Activated naive CD8-positive, alpha-beta T cell (primary cell): ENCODE results near the gene EFCAB3.
"Not testable (repeated sequence)": the region's sequence is repeated elsewhere in the genome, so short reads cannot be mapped to it uniquely, and the experiment has no call there.

Source experiments
- H3K27ac Mint-ChIP-seq: one replicate; pipeline ENCODE4 v1.8.0; 2021; ENCODE audit warnings: mixed read lengths
- H3K27me3 Mint-ChIP-seq: one replicate; pipeline ENCODE4 v1.8.0; 2021; ENCODE audit warnings: mixed read lengths
- H3K36me3 Mint-ChIP-seq: one replicate; pipeline ENCODE4 v1.8.0; 2021; ENCODE audit warnings: mixed read lengths
- H3K4me1 Mint-ChIP-seq: one replicate; pipeline ENCODE4 v1.8.0; 2021; ENCODE audit warnings: low read depth, mixed read lengths
- H3K4me3 Mint-ChIP-seq: one replicate; pipeline ENCODE4 v1.8.0; 2021; ENCODE audit warnings: mild to moderate bottlenecking, mixed read lengths
- H3K9me3 Mint-ChIP-seq: one replicate; pipeline ENCODE4 v1.8.0; 2021; ENCODE audit warnings: low read depth, mixed read lengths

Gene EFCAB3

GRCh38 chr17:62445791-62446190 lies 65.4 kb downstream of the EFCAB3 start:
- not testable (repeated sequence) for H3K4me3 Mint-ChIP-seq, H3K27ac Mint-ChIP-seq, H3K27me3 Mint-ChIP-seq, H3K9me3 Mint-ChIP-seq, H3K4me1 Mint-ChIP-seq
- H3K36me3 Mint-ChIP-seq, result peaks cover 11% of the 10 kb centered on the region

- H3K9me3 Mint-ChIP-seq, H3K4me1 Mint-ChIP-seq, H3K27me3 Mint-ChIP-seq, H3K36me3 Mint-ChIP-seq, H3K27ac Mint-ChIP-seq, H3K4me3 Mint-ChIP-seq: not testable (repeated sequence)
Measured at GRCh38 chr17:62452195-62452594, 71.8 kb downstream of the EFCAB3 start.

- H3K4me1 Mint-ChIP-seq, H3K4me3 Mint-ChIP-seq, H3K27ac Mint-ChIP-seq, H3K27me3 Mint-ChIP-seq, H3K9me3 Mint-ChIP-seq, H3K36me3 Mint-ChIP-seq: not testable (repeated sequence)
Measured at GRCh38 chr17:62453041-62453440, 72.7 kb downstream of the EFCAB3 start.

- H3K4me3 Mint-ChIP-seq, H3K27ac Mint-ChIP-seq, H3K9me3 Mint-ChIP-seq, H3K36me3 Mint-ChIP-seq, H3K4me1 Mint-ChIP-seq, H3K27me3 Mint-ChIP-seq: not testable (repeated sequence)
Measured at GRCh38 chr17:62453656-62454055, 73.3 kb downstream of the EFCAB3 start.

GRCh38 chr17:62454111-62454510 lies 73.8 kb downstream of the EFCAB3 start:
- H3K9me3 Mint-ChIP-seq, H3K27me3 Mint-ChIP-seq, H3K4me1 Mint-ChIP-seq, H3K4me3 Mint-ChIP-seq, H3K36me3 Mint-ChIP-seq, H3K27ac Mint-ChIP-seq: not testable (repeated sequence)

- no peaks in the 10 kb centered on the region for H3K27me3 Mint-ChIP-seq
Measured at GRCh38 chr17:62456016-62456415, 75.7 kb downstream of the EFCAB3 start.

GRCh38 chr17:62458483-62458882 lies 78.1 kb downstream of the EFCAB3 start:
- not testable (repeated sequence) for H3K27me3 Mint-ChIP-seq, H3K4me1 Mint-ChIP-seq, H3K36me3 Mint-ChIP-seq, H3K4me3 Mint-ChIP-seq, H3K9me3 Mint-ChIP-seq, H3K27ac Mint-ChIP-seq

More at GRCh38 chr17:62456016-62456415, 75.7 kb downstream of the EFCAB3 start:
- Mint-ChIP-seq H3K36me3 (peaks cover 2% of the 10 kb centered on the region), H3K27ac (no peak overlapping the region), H3K4me3 (no peak overlapping the region), H3K4me1 (peaks cover 10% of the 10 kb centered on the region), H3K9me3 (no peaks in the 10 kb centered on the region)

- H3K27me3 Mint-ChIP-seq, H3K9me3 Mint-ChIP-seq, H3K27ac Mint-ChIP-seq, H3K36me3 Mint-ChIP-seq, H3K4me1 Mint-ChIP-seq, H3K4me3 Mint-ChIP-seq: not testable (repeated sequence)
Measured at GRCh38 chr17:62464422-62464821, 84.1 kb downstream of the EFCAB3 start.

GRCh38 chr17:62465271-62465670 lies 84.9 kb downstream of the EFCAB3 start:
- H3K27me3 Mint-ChIP-seq, H3K4me3 Mint-ChIP-seq, H3K27ac Mint-ChIP-seq, H3K9me3 Mint-ChIP-seq, H3K4me1 Mint-ChIP-seq, H3K36me3 Mint-ChIP-seq: not testable (repeated sequence)
